ENCODE data around the gene HLA-E. TPM values are rescaled to one million over a fixed set of nuclear protein-coding genes. Genes with fewer than 3 reads are reported as not detected.

Gene HLA-E
- total RNA-seq: 1,000 to 10,000 TPM; 1,097 to 1,122 TPM
- 1,000 to 10,000 TPM; 2,441 to 3,541 TPM for polyA plus RNA-seq

- Histone ChIP-seq H3K27me3 (ENCODE audit: insufficient read depth, low read length) (no peaks in the 10 kb centered on the region), H3K36me3 (ENCODE audit: insufficient read depth, low read length) (peaks cover 36% of the 10 kb centered on the region), H3K9me3 (ENCODE audit: control insufficient read depth in 1 of 2, low read length in 2 of 2) (no peaks in the 10 kb centered on the region), H3K4me1 (ENCODE audit: insufficient read depth, low read length) (peaks cover 30% of the 10 kb centered on the region), H3K27ac (ENCODE audit: low read depth, low read length) (peak within 1 kb of the TSS; percentile 95), H3K4me3 (ENCODE audit: low read length in 2 of 2) (peak within 1 kb of the TSS; percentile 98 to 99)
- ChIA-PET POLR2A (ENCODE audit: partially characterized antibody) (interaction anchor here (0.6 to 9.5 kb wide), 14 partner anchors 20 to 231 kb away, joined by 3 to 743 read pairs (median 32); partner anchors contain the start of genes ABCF1, DHX16, GNL1 and MDC1), CTCF (ENCODE audit: partially characterized antibody) (interaction anchor here (1.1 to 8.2 kb wide), 3 partner anchors 42 to 241 kb away, joined by 3 to 128 read pairs (median 100); no protein-coding TSS in a partner anchor)
- Mint-ChIP-seq H3K27me3 (no peaks in the 10 kb centered on the region), H3K27ac (peak within 1 kb of the TSS; percentile 97 to 99 (median 99)), H3K4me1 (peaks cover 28 to 60% (median 44%) of the 10 kb centered on the region in 4 donors), H3K4me3 (peak within 1 kb of the TSS; percentile 98 to 99 (median 99)), H3K36me3 (peaks cover 45 to 50% of the 10 kb centered on the region in 2 donors), H3K9me3 (peaks cover 0 to 2% (median 0%) of the 10 kb centered on the region in 8 donors)
- DNase-seq: peak; percentile 92 to 98 (median 96)
- intact Hi-C loops (cut with micrococcal nuclease): loop anchor here (1.0 to 2.0 kb wide), 6 partner anchors 20 to 231 kb away; partner anchors contain the start of genes GNL1, MRPS18B, PPP1R10 and TUBB
These were observed at the start of gene HLA-E for GRCh38 chr6:30489081-30490025. HLA-E (plus strand) TSS chr6:30489509; CDS start chr6:30489532, 23 bp downstream.

- Mint-ChIP-seq H3K27ac (no peak overlapping the region), H3K36me3 (no peaks in the 10 kb centered on the region), H3K9me3 (peaks cover 0 to 2% (median 0%) of the 10 kb centered on the region in 8 donors), H3K4me1 (peaks cover 0 to 5% (median 3%) of the 10 kb centered on the region in 4 donors), H3K4me3 (no peak overlapping the region), H3K27me3 (peaks cover 53 to 57% of the 10 kb centered on the region in 2 donors)
- POLR2A ChIA-PET (ENCODE audit: partially characterized antibody): interaction anchor here (0.5 kb wide), 1 partner anchor 286 kb away, joined by 3 read pairs; no protein-coding TSS in a partner anchor
- H3K4me3 ChIP-seq (ENCODE audit: low read length in 2 of 2): no peak overlapping the region
- H3K4me1 ChIP-seq (ENCODE audit: insufficient read depth, low read length): no peaks in the 10 kb centered on the region
- H3K9me3 ChIP-seq (ENCODE audit: control insufficient read depth in 1 of 2, low read length in 2 of 2): no peaks in the 10 kb centered on the region
- intact Hi-C loops (cut with micrococcal nuclease): no loop called here
- H3K27ac ChIP-seq (ENCODE audit: low read depth, low read length): no peak overlapping the region
- peaks cover 58% of the 10 kb centered on the region for H3K27me3 ChIP-seq (ENCODE audit: insufficient read depth, low read length)
- DNase-seq: no peak
- CTCF ChIA-PET (ENCODE audit: partially characterized antibody): interaction anchor here (1.4 to 2.0 kb wide), 3 partner anchors 10 to 100 kb away, joined by 3 to 6 read pairs (median 3); no protein-coding TSS in a partner anchor
- H3K36me3 ChIP-seq (ENCODE audit: insufficient read depth, low read length): no peaks in the 10 kb centered on the region
These were observed 48.1 kb upstream of the HLA-E start for GRCh38 chr6:30441171-30441570.

- intact Hi-C loops (cut with micrococcal nuclease): no loop called here
- no peak overlapping the region for H3K27ac ChIP-seq (ENCODE audit: low read depth, low read length)
- peaks cover 3 to 8% (median 4%) of the 10 kb centered on the region in 4 donors for H3K4me1 Mint-ChIP-seq
- POLR2A ChIA-PET (ENCODE audit: partially characterized antibody): no interaction called here
- peaks cover 84% of the 10 kb centered on the region for H3K27me3 ChIP-seq (ENCODE audit: insufficient read depth, low read length)
- no peak for DNase-seq
- no peak overlapping the region for H3K27ac Mint-ChIP-seq
- no peaks in the 10 kb centered on the region for H3K9me3 ChIP-seq (ENCODE audit: control insufficient read depth in 1 of 2, low read length in 2 of 2)
- no peak overlapping the region for H3K4me3 ChIP-seq (ENCODE audit: low read length in 2 of 2)
- CTCF ChIA-PET (ENCODE audit: partially characterized antibody): no interaction called here
- H3K36me3 Mint-ChIP-seq: no peaks in the 10 kb centered on the region
- H3K4me3 Mint-ChIP-seq: no peak overlapping the region
- peaks cover 0 to 2% (median 0%) of the 10 kb centered on the region in 8 donors for H3K9me3 Mint-ChIP-seq
- peaks cover 70 to 73% of the 10 kb centered on the region in 2 donors for H3K27me3 Mint-ChIP-seq
- H3K4me1 ChIP-seq (ENCODE audit: insufficient read depth, low read length): no peaks in the 10 kb centered on the region
- no peaks in the 10 kb centered on the region for H3K36me3 ChIP-seq (ENCODE audit: insufficient read depth, low read length)
These were observed 45.5 kb upstream of the HLA-E start for GRCh38 chr6:30443657-30444450.

- Histone ChIP-seq H3K9me3 (ENCODE audit: control insufficient read depth in 1 of 2, low read length in 2 of 2) (no peaks in the 10 kb centered on the region), H3K27me3 (ENCODE audit: insufficient read depth, low read length) (peaks cover 86% of the 10 kb centered on the region), H3K36me3 (ENCODE audit: insufficient read depth, low read length) (no peaks in the 10 kb centered on the region), H3K27ac (ENCODE audit: low read depth, low read length) (no peak overlapping the region), H3K4me3 (ENCODE audit: low read length in 2 of 2) (no peak overlapping the region), H3K4me1 (ENCODE audit: insufficient read depth, low read length) (peaks cover 2% of the 10 kb centered on the region)
- Mint-ChIP-seq H3K9me3 (peaks cover 0 to 2% (median 0%) of the 10 kb centered on the region in 8 donors), H3K27me3 (peaks cover 73 to 74% of the 10 kb centered on the region in 2 donors), H3K4me1 (peaks cover 8 to 12% (median 9%) of the 10 kb centered on the region in 4 donors), H3K4me3 (no peak overlapping the region), H3K36me3 (no peaks in the 10 kb centered on the region), H3K27ac (no peak overlapping the region)
- ChIA-PET POLR2A (ENCODE audit: partially characterized antibody) (no interaction called here), CTCF (ENCODE audit: partially characterized antibody) (no interaction called here)
- intact Hi-C loops (cut with micrococcal nuclease): no loop called here
- no peak for DNase-seq
These were observed 44.9 kb upstream of the HLA-E start for GRCh38 chr6:30444451-30444742.

GRCh38 chr6:30446259-30446658, 43.0 kb upstream of the HLA-E start:
- ChIA-PET CTCF (ENCODE audit: partially characterized antibody) (no interaction called here), POLR2A (ENCODE audit: partially characterized antibody) (no interaction called here)
- Histone ChIP-seq H3K27ac (ENCODE audit: low read depth, low read length) (no peak overlapping the region), H3K9me3 (ENCODE audit: control insufficient read depth in 1 of 2, low read length in 2 of 2) (no peaks in the 10 kb centered on the region), H3K4me3 (ENCODE audit: low read length in 2 of 2) (no peak overlapping the region), H3K36me3 (ENCODE audit: insufficient read depth, low read length) (no peaks in the 10 kb centered on the region), H3K4me1 (ENCODE audit: insufficient read depth, low read length) (peaks cover 20% of the 10 kb centered on the region), H3K27me3 (ENCODE audit: insufficient read depth, low read length) (peaks cover 83% of the 10 kb centered on the region)
- peaks cover 0 to 2% (median 0%) of the 10 kb centered on the region in 8 donors for H3K9me3 Mint-ChIP-seq
- H3K27me3 Mint-ChIP-seq: peaks cover 65 to 71% of the 10 kb centered on the region in 2 donors
- no peak overlapping the region for H3K27ac Mint-ChIP-seq
- intact Hi-C loops (cut with micrococcal nuclease): no loop called here
- H3K4me1 Mint-ChIP-seq: peaks cover 22 to 27% (median 24%) of the 10 kb centered on the region in 4 donors
- H3K36me3 Mint-ChIP-seq: no peaks in the 10 kb centered on the region
- no peak for DNase-seq
- H3K4me3 Mint-ChIP-seq: no peak overlapping the region

GRCh38 chr6:30447237-30447636, 42.1 kb upstream of the HLA-E start:
- POLR2A ChIA-PET (ENCODE audit: partially characterized antibody): no interaction called here
- Mint-ChIP-seq H3K4me1 (peaks cover 28 to 37% (median 32%) of the 10 kb centered on the region in 4 donors), H3K27me3 (peaks cover 64 to 74% of the 10 kb centered on the region in 2 donors), H3K4me3 (peak overlapping the region in 1 of 8 donors; percentile 14), H3K27ac (peak overlapping the region in 1 of 7 donors; percentile 61), H3K36me3 (no peaks in the 10 kb centered on the region), H3K9me3 (peaks cover 0 to 2% (median 0%) of the 10 kb centered on the region in 8 donors)
- Histone ChIP-seq H3K27me3 (ENCODE audit: insufficient read depth, low read length) (peaks cover 86% of the 10 kb centered on the region), H3K4me3 (ENCODE audit: low read length in 2 of 2) (no peak overlapping the region), H3K36me3 (ENCODE audit: insufficient read depth, low read length) (no peaks in the 10 kb centered on the region), H3K4me1 (ENCODE audit: insufficient read depth, low read length) (peaks cover 30% of the 10 kb centered on the region), H3K9me3 (ENCODE audit: control insufficient read depth in 1 of 2, low read length in 2 of 2) (no peaks in the 10 kb centered on the region), H3K27ac (ENCODE audit: low read depth, low read length) (no peak overlapping the region)
- intact Hi-C loops (cut with micrococcal nuclease): no loop called here
- CTCF ChIA-PET (ENCODE audit: partially characterized antibody): no interaction called here
- DNase-seq: no peak

All from CD4-positive, alpha-beta memory T cell (primary cell).